ENCODE results near the gene CERCAM.

CERCAM gene

DNA sequence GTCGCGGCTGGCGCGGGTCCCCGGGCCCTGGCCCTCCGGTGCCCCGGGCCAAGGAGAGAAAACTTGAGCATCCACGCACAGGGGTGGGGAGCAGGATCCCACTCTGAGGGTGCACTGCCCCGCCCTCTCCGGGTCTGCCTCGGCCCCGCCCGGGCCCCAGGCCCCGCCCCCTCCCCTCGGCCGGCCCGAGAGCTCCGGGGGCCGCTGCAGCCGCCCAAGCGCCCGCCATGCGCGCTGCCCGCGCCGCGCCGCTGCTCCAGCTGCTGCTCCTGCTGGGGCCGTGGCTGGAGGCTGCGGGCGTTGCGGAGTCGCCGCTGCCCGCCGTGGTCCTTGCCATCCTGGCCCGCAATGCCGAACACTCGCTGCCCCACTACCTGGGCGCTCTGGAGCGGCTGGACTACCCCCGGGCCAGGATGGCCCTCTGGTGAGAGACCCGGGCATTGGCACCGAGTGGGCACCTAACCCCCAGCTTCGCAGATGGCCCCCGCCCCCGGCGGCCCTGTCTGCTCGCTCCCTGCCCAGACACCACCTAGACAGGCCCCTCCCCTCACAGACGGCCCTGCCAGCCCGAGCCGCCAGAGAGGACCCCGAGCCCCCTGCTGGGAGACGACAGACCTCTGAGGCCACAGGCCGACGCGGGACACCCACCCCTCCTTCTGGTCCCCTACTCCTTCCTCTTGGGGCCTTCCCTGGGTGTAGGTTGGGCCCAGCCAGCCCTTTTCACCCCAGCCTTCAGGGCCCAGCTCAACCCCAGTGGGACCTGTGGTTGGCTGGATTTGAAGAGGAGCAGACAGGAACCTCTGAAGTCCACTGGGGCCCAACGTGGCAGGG lies at the start of gene CERCAM:
Gene CERCAM (plus strand): TSS at position 207 of the 831 bp plus-strand sequence. CDS start 21 bp downstream, at position 228.
- peak; percentile 14 to 38 (median 28) for DNase-seq (ENCODE audit: low read depth in 3 of 3)

- DNase-seq (ENCODE audit: low read depth in 3 of 3) = no peak
These were observed 49.0 kb upstream of the CERCAM start for GRCh38 chr9:128371630-128372117.

- no peak for DNase-seq (ENCODE audit: low read depth in 3 of 3)
These were observed 48.4 kb upstream of the CERCAM start for GRCh38 chr9:128372188-128372641.

- DNase-seq (ENCODE audit: low read depth in 3 of 3) = no peak
These were observed 47.9 kb upstream of the CERCAM start for GRCh38 chr9:128372784-128373183.

GRCh38 chr9:128374221-128374675 lies 46.4 kb upstream of the CERCAM start:
- no peak for DNase-seq (ENCODE audit: low read depth in 3 of 3)

DNA sequence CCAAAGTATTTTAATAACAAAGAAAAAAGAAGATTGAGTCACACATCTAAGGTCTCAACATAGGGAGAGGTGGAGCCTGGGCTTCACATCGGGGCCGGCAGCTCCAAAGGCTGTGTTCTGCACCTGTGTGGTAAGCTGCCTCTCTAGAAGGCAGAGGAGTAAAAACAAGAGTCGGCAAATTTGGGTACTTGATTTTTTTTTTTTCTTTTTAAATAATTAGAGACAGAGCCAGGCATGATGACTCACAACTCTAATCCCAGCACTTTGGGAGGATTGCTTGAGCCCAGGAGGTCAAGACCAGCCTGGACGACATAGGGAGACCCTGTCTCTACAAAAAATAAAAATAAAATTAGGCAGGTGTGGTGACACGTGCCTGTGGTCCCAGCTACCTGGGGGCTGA lies 44.8 kb upstream of the CERCAM start:
- DNase-seq (ENCODE audit: low read depth in 3 of 3) = no peak

GRCh38 chr9:128382261-128382660 lies 38.4 kb upstream of the CERCAM start:
- DNase-seq (ENCODE audit: low read depth in 3 of 3) = no peak

- DNase-seq (ENCODE audit: low read depth in 3 of 3) = no peak
These were observed 37.5 kb upstream of the CERCAM start for GRCh38 chr9:128383007-128383753.

- no peak for DNase-seq (ENCODE audit: low read depth in 3 of 3)
These were observed 36.9 kb upstream of the CERCAM start for GRCh38 chr9:128383791-128384190.

DNA sequence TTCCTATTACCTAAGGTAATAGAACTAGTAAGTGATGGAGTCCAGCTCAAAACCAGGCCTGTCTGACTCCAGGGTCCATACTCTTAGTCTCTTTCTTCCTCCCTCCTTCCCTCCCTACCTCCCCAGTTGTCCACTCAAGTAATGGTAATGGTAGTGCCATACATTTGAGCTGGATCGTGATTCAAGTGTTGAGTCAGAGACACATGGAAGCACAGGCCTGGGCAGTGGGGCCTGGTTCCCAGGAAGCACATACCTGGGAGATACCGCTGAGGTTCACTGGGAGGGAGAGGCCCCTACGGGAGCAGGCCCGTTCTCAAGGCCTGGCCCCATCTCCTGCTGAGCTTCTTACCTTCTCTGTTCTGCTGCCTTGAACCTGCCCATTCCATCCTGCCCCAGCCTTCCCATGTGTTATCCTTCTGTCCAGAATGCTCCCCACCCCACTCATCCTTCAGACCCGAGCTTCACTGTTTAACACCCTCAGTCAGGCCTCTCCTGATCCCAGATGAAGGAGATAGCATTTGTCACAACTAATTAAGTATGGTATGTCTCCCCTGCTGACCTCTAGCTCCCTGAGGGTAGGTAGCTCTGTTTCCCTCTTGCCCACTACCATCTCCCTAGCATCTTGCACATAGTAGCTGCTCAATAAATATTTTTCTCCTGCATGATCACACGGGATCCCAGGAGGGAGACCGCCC lies 35.7 kb upstream of the CERCAM start:
- no peak for DNase-seq (ENCODE audit: low read depth in 3 of 3)

DNA sequence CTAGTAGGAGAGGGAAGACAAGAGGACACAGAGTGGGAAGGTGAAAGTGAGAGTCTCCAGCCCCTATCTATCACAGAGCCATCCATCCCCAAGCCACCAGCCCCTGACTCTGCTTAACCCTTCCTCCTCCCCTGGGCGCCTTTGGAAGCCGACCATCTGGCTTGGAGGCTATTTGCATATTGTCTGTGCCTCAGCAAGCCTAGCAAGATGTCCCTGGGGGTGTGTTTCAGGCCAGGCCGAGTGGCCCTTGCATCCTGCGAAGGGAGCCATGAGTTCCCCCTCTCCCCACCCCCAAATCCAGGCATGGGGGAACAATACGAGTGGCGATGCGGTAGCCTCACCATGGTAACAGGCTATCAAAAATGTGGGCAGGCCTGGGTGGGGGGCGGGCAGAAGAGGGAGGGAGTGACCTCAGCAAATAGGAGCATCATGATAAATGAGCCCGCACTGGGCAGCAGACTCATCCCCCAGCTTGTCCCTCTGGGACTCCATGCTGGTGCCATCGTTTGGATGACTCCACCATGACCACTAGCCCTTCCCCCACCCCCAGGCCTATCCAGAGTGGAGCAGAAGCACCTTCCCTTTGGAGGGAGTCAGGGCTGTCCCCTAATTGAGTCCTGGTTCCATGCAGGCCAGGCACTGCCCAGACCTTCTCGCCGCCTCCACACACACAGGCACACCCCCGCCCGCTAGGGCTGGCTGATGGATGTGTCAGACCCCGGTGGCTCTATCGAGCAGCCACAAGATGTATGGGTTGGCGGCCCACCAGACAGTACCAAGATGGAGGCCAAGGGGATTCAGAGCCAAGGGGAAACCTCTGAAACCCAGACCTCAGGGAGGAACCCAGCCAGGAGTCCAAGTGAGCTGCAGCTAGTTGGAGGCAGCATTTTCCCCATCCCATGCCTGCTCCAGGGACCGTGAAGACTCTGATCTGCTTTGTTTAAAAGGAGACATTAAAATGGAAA lies 34.9 kb upstream of the CERCAM start:
- no peak for DNase-seq (ENCODE audit: low read depth in 3 of 3)

- no peak for DNase-seq (ENCODE audit: low read depth in 3 of 3)
These were observed 32.5 kb upstream of the CERCAM start for GRCh38 chr9:128388150-128388549.

DNA sequence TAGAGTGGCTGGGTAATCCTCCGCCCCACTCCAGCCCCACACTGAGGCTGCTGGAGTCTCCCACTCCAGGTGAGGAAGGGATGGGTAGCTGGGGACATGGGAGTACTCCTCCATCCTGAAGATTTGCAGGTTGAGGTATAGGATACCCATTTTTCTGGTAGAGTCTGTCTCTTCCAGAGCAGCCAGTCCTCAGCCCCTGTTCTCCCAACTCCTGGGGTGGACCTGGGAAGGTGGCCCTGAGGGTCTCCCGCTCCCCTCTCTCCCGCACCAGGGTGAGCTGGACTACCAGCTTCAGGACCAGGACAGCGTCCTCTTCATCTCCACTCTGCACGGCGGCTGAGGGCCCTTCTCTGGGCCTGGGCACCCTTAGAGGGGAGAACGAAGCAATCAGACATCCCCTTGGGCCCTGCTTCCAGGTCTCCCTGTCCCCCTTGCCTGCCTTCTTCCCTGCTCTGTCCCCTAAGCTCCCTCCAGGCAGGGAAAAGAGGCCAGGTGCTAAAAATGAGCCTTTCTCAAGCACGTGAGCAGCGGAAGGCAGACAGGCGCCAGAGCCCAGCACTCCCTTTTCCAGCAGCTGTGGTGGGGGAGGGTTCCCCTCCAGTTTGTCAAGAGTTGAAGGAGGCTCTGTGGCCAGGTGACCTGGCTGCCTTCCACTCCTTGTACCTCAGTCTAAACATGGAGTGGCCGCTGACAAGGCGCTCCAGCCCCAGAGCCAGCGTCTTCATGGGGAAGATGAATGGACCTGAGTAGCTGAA lies 31.1 kb upstream of the CERCAM start:
- no peak for DNase-seq (ENCODE audit: low read depth in 3 of 3)

GRCh38 chr9:128390150-128390812 lies 30.4 kb upstream of the CERCAM start:
- DNase-seq (ENCODE audit: low read depth in 3 of 3) = no peak

DNA sequence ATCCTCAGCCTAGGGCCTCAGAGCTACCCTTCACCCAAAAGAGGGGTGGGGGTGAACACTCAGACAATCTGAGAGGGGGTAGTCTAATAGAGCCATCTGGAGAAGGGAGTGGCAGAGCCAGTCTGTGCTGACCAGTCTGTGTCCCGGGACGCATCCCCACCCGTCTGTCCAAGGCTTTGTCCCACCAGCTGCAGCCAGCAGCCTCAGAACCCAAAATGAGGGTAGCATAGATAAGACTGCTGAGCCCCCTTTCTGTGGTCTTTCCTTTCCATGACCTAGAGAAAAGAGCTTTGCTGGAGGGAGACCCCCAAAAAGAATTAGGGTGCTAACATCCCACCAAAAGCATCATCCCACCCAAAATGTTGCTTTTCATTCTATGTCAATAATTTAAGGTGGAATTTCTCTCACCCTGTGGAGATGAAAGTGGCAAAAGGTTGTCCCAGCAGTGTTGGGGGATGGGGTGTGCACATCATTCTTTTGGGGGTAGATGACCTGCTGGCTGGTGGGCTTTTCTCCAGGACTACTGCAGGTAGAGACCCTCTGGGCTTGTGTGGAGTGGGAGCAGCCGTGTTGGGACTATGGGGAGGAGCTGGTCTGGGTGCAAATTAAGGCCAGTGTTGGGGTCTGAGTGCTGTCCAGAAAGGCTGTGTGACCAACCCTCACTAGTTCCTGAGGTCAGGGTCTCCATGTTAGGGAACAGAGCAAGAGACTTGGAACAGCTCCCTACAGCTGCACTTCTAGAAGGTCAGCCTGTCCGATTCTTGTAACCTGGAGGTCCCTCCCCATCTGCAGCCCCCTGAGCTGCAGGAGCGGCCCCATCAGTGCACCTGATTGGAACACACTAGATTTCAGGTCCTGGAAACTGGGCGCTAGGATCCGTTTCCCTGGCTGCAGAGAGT lies 29.6 kb upstream of the CERCAM start:
- DNase-seq (ENCODE audit: low read depth in 3 of 3) = no peak

DNA sequence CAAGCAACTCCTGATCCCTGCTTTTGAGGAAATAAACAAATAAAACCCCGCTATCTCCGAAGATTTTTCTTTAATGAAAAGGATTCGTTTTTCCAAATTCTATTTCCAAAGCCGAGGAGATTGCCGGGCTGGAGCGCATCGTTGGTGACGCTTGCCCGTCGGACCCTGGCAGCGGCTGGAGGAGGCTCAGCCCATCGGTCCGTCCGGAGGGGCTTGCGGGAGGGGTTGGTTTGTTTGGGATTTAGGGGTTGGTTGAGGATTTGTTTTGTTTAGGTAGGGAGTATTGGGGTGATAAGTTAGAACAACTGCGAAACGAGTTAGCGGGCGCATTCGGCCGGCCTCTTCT lies 28.7 kb upstream of the CERCAM start:
- no peak for DNase-seq (ENCODE audit: low read depth in 3 of 3)

GRCh38 chr9:128392302-128393144 lies 28.1 kb upstream of the CERCAM start:
- no peak for DNase-seq (ENCODE audit: low read depth in 3 of 3)

All from stimulated activated CD4-positive, alpha-beta T cell treated with anti-CD3 and anti-CD28 coated beads, TNF-alpha, amount 100 ng/mL, for 4 hours (primary cell).